ENCODE measurements around the gene TMEM51. TPM values are rescaled to one million over a fixed set of nuclear protein-coding genes. Genes with fewer than 3 reads are reported as not detected.
A peak's percentile ranks its signal among the peaks of the same experiment; 100 is the strongest.

The TMEM51 gene
- total and polyA plus RNA-seq, 2 of the 13 experiments (the other 11 are each of a cell fraction or from before 2014, with no cell fraction given) = 12.2 to 22.3 TPM

- TF ChIP-seq TBX3 (IDR thresholded peaks at IDR 0.05; ENCODE audit: borderline replicate concordance) = no peak
- no peak for TF ChIP-seq THAP8 (CRISPR knock-in tag; IDR thresholded peaks at IDR 0.05; ENCODE audit: borderline replicate concordance)
- TF ChIP-seq ZNF770 (CRISPR knock-in tag; IDR thresholded peaks at IDR 0.05) = no peak
- TF ChIP-seq SP5 (CRISPR knock-in tag; IDR thresholded peaks at IDR 0.05; ENCODE audit: borderline replicate concordance, low read depth) = no peak
- no peak for TF ChIP-seq ATF7-NPFF (CRISPR knock-in tag; IDR thresholded peaks at IDR 0.05; ENCODE audit: low read depth)
- no peak for TF ChIP-seq GRHL1 (CRISPR knock-in tag; conservative IDR thresholded peaks at IDR 0.05)
- peak; percentile 48; the same call in 1 of the 2 replicates for TF ChIP-seq USF2 (IDR thresholded peaks at IDR 0.05; ENCODE audit: low read depth, low read length)
- no peak for TF ChIP-seq USF2 (CRISPR knock-in tag; IDR thresholded peaks at IDR 0.05; ENCODE audit: borderline replicate concordance)
- no peak for TF ChIP-seq ZNF878 (CRISPR knock-in tag; IDR thresholded peaks at IDR 0.05)
- TF ChIP-seq ZNF652 (CRISPR knock-in tag; IDR thresholded peaks at IDR 0.05; ENCODE audit: borderline replicate concordance, low read depth) = peak; percentile 96
- TF ChIP-seq HNF4A (CRISPR knock-in tag; IDR thresholded peaks at IDR 0.05) = no peak
- TF ChIP-seq BHLHE40 (IDR thresholded peaks at IDR 0.05; ENCODE audit: low read length) = peak; percentile 75
- 0 out of 2 replicates have a peak, but pooled peaks have one; percentile 32 for TF ChIP-seq ZNF710 (CRISPR knock-in tag; IDR thresholded peaks at IDR 0.05; ENCODE audit: borderline replicate concordance)
- TF ChIP-seq NFYC (CRISPR knock-in tag; IDR thresholded peaks at IDR 0.05) = 0 out of 2 replicates have a peak, but pooled peaks have one; percentile 21
- TF ChIP-seq ATF4 (CRISPR knock-in tag; IDR thresholded peaks at IDR 0.05) = peak in 1 of 2 experiments; percentile 55; a peak in 2 of 4 replicates
- TF ChIP-seq SAP130 (CRISPR knock-in tag; IDR thresholded peaks at IDR 0.05; ENCODE audit: low read depth) = peak; percentile 44; the same call in 1 of the 2 replicates
Measured at GRCh38 chr1:15172405-15173259, 19.1 kb downstream of the TMEM51 start (continued).
